ENCODE measurements around the gene RNF126.

- TF ChIP-seq CTCF (IDR thresholded peaks at IDR 0.05): no peak
- TF ChIP-seq POLR2A (IDR thresholded peaks at IDR 0.05): no peak
- no peak for TF ChIP-seq POLR2AphosphoS5 (IDR thresholded peaks at IDR 0.05)
- TF ChIP-seq EP300 (IDR thresholded peaks at IDR 0.05): no peak
These were observed 50.1 kb downstream of the RNF126 start for GRCh38 chr19:612941-613340.
